ENCODE measurements around the gene COMTD1.
A peak's percentile ranks its signal among the peaks of the same experiment; 100 is the strongest.

Gene COMTD1

DNA sequence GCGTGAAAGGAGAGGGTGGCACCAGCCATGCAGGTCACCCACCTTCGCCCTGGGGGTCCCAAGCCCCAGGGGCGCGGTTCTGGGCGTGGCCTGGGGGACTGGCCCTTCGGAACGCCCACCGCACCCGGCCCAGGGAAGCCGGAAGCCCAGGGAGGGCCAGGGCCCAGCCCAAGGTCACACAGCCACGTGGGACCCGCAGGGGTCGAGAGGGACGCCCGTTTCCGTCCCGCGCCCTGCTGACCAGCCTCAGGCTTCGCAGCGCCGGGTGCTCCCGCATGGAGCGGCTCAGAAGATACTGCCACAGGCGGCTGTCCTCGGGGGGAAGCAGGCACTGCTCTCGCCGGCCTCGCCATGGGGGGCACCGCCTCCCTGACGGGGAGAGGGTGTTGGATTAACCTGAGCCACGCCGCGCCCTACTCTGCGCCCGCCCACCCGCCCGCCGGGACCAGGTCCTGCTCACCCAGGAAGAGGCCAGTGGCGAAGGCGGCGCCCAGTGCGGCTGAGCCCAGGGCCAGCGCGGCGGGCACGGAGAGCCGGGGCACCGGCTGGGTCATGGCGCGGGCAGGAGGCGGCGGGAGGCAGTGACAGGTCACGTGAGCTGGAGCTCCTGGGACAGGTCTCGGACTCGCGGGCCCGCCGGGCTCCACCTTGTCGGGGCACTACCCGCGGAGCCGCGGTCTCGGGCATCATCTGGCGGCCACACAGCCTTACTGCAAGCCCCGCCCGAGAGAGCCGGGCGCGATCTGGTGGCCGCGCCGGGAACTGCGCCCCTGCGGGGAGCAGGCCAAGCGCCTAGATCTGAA, at the start of gene COMTD1:
Gene COMTD1 (minus strand): TSS at position 583 of the 803 bp plus-strand sequence. CDS start 29 bp downstream, at position 554.
- DNase-seq, result peak; percentile 82

DNA sequence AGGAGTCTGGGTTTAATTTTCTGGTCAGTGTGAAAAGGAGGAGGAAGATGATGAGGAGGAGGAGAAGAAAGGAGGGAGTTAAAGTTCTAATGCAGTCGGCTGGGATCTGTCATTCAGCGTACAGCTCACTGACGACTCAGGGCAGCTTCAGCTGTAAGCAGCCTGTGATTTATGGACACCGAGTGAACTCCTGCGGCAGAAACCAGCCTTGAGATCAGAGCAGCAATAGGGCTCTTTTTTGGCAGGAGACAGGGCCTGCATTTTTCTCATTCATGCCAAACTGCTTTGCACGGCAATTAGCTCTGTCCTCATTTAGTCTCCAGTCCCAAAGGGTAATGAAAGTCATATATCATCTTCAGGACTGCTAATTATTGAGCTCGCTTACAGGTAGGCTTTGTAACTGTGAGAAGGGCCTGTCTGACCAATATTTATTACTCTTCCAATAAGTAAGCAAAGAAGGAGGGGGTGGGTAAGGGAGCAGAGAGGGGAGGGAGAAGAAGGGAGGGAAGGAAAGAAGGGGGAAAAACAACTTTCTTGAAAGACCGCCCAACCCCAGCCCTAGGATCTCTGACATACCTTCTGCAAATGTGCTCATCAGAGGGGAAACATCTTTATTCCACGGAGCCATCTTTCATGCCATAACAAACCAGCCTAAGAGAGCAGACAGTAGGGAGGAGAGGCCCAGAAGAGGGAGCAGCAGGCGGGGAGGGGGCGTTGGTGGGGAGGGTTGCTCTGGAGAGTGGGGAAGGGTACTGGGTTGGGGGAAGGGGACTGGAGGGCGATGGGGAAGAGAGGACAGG, 48.1 kb upstream of the COMTD1 start:
- no peak for DNase-seq

DNA sequence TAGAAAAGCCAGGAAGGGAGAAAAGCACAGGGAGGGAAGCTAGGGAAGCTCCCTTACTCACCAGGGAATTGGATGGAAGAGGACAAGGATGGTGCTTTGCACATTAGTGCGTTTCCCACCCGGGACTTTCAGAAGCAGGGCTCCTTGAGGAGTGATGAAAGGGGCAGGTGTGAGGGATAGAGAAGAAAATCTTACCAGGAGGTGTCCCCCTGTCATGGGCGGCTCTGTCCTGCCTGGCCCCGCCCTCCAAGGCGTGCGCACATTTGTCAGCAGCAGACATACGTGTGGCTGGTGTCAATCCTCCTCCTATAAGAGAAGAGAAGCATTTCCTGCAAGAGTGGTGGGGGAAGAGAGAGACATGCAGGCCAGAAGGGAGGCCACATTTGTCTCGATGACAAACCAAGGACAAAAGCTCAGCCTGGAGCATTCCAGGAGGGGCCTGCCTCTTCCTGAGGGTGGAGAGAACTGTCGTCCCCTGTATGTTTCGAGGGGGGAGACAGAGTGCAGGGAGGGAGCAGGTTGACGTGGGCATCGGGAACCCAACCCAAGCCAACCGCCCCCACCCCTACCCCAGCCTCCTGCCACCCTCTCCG, 47.4 kb upstream of the COMTD1 start:
- DNase-seq, result no peak

DNA sequence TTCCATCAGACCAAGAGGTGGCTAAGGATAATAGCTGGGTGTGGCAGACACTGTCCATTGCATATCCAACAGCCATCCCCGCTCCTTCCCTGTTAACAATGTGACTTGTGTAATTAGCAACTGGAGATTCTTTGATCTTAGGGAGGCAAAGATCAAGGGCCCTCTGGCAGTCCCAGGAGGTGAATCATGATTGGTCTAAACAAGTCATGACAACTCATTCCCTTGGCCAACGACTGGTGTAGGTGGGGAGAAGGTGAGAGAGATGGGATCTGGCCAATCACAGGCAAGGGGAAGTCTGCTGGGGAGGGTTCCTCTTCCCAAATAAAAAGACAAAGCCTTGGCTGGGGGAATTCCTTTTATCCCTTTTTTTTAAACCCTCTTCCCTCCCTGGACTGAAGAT, 46.2 kb upstream of the COMTD1 start:
- DNase-seq, result no peak

DNA sequence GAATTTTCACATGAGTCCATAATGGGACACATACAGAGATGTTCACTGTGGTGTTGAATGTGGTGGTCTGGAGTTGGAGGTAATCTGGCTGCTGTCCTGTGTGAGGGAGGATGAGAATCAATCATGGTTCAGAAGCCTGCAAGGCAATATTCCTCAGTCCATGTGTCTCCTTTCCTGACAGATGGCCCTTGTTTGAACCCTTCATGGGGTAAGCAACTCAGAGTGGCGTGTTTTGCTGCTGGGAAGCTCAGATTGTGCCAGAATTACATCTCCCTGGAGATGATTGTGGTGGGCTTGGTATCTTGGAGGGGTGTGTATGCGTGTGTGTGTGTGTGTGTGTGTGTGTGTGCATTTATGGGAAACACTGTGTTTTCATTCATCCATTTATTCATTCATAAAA, 44.5 kb upstream of the COMTD1 start:
- no peak for DNase-seq

DNA sequence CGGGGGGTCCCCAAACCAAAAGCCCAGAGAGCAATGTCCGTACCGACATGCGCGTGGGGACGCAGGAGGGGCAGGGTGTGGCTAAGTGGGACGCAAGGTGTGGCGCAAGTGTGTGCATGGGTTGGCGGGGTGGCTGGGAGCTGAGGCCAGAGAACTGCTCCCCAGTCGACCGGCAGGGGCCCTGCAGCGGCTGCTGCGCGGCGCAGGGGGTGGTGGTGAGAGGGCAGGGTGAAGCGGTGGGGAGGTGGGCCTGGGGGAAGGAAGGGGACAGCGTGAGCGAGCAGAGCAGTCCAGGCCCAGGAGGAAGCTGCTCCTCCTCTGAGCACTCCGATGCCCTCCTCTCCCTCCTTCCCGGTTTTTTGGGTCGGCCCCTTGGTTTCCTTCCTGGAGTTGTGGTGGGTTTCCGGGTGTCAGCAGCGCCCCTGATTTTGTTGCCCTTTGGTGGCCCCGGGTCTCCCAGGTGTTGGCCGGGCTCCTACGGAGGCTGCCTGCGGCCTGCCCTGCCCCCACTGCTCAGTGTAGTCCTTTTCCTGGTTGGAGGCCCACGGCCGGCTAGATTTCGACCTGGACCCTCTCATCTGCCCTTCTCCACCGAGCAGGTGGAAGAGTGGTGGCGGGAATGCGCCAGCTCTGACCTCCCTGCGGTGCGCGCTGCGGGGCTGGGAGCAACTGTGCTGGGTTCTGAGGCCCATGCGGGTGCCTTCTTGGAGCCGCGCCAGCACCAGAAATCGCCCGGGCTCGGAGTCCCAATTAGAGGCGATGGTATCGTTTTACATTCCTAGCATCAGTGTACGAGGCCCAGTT, 40.5 kb upstream of the COMTD1 start:
- DNase-seq, result peak; percentile 1

DNA sequence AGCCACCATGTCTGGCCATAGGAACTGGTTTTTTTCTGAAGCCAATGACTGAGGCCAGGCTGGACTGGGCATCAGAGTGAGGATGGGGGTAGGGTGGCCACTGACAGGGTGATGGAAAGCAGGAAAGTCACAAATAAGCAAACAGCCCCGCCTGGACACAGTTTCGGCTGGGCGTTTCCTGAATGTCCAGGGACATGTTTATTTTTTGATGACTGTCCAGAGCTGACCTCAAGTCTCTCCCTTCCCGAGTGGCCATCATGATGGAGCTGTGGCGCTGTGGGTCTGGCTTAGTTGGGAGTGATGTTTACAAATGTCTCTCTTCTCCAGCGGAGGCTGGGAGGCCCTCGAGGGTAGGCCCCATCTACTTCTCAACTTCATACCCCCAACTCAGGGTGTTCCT, 37.1 kb upstream of the COMTD1 start:
- no peak for DNase-seq

DNA sequence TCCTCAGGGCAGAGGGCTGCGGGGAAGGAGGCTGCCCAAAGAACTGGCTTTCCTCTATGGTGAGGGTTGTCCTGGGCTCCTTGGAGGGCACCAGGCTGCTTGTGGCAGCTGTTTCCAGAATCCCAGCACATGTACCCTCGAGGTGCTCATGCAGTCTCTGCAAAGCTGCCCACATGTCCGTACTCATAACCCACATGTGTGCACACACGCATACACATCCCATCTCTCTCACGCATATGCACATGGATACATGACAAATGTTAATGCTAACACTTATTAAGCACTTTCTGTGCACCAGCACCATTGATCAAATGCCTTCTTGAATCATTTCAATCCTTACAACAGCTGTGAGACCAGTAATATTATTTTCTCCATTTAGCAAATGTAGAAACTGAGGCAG, 36.3 kb upstream of the COMTD1 start:
- DNase-seq, result no peak

DNA sequence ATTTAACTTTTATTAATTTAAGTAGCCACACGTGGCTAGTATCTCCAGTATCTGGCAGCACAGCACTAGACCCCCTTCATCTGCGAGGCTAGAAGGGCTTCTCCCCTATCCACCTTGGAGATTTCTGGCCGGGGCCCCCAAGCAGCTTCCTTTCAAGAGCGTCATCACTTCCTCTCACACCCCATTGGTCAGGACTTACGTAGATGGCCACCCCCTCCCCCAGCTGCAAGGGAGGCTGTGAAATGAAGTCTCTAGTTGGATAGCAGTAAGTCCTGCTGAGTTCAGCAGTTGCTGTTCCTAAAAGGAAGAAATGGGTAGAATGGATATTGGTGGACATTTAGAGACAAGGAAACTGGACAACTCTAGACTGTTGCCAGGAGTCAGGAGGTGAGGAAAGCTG, 33.8 kb upstream of the COMTD1 start:
- DNase-seq, result no peak

DNA sequence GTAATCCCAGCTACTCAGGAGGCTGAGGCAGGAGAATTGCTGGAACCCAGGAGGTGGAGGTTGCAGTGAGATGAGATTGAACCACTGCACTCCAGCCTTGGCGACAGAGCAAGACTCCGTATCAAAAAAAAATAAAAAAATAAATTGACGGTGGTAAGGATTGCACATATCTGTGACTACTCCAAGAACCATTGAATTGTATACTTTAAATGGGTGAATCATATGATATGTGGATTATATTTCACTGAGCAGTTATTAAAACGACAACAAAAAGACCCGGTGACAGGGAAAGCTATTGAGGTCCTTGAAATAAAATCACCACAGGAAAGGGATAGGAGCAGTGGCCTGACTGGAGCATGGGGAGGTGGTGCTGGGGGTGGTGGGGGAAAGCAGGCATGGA, 31.2 kb upstream of the COMTD1 start:
- no peak for DNase-seq

DNA sequence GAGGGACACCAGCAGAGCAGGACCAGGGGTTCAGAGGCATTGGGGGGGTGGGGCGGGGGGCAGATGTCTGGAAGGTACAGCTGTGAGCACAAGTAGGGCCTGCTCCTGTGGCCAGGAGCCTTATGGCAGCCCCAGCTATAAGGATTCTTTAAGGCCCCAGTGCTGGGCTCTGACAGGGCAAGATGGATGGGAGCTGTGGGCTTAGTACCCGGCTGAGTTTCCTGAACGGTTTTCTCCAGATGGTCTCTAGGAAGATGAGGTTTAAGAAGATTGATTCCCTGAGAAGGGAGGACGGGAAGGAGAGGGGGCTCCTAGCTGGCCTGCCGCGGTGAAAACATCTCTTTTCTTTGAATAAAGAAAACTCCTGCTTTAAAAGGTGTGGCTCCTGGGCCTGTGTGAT, 30.1 kb upstream of the COMTD1 start:
- no peak for DNase-seq

DNA sequence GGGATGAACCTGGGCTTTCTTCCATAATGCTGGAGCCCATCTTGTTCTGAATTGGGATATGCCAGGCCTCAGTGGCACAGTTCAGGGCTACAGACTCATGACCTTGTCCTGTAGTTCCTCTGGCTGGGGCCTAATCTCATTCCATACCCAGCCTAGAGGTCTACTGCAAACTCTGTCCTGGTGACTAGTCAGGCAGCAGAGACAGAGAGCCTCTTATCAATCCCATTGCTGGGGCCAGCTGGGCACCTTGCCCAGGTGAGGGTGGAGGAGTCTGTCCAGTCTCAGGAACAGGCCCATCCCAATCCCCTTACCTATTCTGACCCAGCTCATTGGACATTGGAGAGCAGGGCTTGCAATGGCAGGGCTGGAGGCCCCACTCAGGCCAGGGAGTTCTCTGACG, 28.0 kb upstream of the COMTD1 start:
- DNase-seq, result no peak

DNA sequence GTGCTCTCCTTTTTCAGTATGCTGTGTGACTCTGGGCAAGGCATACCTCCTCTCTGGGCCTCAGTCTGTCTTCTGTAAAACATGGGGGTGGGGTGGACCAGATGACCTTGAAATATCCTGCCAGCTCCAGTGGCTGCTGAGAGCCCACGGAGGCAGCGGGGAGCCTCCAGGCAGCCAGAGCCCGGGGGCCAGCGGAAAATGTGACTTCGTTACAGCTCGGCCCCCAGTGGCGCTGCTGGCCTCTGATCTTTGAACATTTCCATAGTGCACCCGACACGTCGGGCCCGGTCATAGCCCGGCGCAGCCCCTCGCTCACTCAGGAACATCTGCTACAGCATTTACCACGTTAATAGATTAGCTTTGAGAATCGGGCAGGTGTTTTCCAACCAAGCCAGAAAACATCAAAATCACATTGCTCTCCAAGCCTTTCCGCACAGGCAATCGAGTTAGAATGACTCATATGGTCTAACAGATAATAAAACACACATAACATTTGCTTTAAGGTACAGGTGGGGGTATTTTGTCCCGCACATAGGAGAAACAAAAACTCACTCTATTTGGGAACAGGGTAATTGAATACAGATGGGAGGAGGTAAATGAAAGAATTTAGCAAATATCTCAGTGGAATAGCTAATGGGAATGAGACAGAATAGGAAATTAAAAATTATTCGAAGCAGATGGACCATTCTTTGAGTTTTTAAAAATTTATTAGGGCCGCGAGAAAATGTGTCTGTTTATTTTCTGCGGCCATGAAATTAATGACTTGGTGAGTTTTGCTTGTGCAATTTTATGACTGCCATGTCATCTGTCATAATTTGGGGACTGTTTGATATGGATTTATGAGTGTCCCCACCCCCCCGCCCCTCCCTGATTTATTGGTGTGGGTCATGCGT, 26.3 kb upstream of the COMTD1 start:
- DNase-seq, result no peak

DNA sequence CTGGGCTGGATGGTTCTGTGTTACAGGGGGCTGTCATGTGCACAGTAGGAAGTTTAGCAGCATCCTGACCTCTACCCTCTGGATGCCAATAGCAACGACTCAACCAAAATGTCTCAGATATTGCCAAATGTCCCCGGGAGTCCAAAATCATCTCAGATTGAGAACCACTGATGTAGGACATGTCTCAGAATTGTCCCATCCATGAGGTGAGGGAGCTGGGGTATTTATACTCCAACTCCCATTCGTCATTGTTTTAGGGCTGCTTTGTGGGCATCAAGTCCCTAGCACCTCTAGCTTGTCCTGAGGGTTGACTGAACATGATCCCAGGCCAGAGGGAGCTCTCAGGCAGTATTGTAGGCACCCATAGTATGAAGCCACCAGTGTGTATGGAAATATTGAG, 25.2 kb upstream of the COMTD1 start:
- no peak for DNase-seq

DNA sequence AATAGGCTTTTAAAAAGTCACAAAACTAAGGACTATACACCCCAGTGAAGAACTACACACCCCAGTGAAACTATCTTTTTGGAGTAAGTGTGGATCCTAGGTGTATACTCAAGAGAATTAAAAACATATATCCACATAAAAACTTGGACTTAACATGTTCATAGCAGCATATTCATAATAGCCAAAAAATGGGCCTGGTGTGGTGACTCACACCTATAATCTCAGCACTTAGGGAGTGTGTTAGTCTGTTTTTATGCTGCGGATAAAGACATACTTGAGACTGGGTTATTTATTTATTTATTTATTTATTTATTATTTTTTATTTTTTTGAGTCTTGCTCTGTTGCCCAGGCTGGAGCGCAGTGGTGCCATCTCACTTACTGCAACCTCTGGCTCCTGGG, 19.0 kb upstream of the COMTD1 start:
- DNase-seq, result no peak

DNA sequence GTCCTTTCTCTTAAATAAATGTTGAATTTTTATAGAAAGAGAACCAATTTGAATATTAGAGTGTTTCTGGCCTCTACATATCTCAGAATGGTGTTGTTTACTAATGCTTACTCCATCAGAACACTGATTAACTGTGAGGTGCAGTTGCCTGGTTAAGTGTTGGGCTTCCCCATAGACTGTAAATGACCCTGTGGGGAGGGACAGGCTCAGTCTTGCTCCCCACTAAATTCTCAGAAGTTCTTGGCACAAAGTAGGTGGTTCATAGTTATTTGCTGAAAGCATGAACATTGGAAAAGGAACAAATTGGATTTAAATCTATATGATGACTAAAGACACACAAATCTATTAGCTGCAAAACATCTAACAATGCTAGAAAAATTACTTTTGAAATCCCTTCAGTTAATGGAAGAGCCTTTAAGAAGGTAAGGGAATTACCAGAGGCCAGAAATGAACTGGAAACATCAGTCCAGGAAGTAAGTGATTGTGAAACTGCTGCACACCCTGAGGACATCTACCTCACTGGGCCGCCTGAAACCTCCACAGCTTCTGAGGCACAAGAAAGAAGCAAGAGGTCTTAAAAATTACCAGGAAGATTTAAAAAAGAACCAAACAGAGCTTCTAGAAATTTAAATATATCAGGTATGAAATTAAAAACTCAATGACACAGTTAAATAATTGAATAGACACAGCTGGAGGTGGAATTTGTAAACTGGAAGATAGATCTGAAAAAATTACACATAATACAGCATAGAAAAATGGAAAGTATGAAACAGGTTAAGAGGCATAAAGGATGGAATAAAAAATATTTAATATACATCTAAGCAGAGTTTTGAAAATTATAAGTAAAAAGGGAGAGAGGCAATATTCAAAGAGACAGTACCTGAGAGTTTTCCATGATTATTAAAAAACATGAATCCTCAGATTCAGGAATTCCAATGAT, 17.8 kb upstream of the COMTD1 start:
- DNase-seq, result no peak

DNA sequence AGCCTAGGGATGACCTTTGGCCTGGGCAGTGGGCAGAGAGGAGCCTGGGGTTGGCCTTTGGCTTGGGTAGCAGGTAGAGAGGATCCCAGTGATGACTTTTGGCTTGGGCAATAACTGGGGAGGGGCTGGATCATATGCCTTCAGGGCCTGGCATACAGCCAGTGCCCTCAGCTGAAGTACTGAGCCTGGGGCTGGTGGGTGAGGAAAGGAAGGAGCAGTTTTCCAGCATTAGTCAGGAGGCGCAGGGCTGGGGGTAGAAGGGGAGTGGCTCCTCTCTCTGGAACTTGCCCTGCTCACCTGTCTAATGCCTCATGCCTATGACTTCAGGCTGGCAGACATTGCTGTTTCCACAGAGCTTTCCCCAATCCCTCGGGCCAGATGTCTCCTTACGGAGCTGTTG, 15.2 kb upstream of the COMTD1 start:
- DNase-seq, result no peak

DNA sequence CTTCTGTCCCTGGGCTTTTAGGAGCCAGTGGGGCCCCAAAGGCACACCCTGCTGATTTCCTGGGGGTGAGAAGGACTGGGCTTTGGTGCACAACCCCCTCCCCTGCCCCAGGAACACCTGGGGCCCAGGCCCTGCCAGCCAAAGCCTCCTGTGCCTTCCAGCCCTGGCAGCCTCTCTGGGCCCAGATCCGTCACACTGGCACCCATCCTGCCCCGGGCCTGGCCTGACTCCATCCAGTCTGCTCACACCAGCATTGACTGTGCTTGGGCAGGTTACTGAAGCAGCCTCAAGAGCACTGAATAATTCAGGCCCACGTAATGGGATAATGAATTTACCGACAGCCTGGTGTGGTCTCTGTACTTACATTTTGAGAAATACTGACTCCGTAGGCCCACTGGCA, 12.0 kb upstream of the COMTD1 start:
- no peak for DNase-seq

DNA sequence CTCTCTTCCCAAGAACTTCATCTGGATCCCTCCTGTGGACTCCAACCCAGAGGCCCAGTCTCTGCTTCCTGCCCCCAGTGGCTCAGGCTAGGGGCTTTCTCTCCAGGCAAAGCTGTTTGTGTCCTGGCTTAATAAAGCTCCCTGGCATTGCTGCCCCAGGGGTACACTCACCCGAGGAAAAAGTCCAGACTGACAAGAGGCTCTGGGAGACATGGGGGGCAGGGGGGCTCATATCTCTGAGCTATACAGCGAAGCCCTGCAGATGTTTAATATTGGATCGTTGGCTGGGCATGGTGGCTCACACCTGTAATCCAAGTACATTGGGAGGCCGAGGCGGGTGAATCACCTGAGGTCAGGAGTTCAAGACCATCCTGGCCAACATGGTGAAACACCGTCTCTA, 10.7 kb upstream of the COMTD1 start:
- no peak for DNase-seq

DNA sequence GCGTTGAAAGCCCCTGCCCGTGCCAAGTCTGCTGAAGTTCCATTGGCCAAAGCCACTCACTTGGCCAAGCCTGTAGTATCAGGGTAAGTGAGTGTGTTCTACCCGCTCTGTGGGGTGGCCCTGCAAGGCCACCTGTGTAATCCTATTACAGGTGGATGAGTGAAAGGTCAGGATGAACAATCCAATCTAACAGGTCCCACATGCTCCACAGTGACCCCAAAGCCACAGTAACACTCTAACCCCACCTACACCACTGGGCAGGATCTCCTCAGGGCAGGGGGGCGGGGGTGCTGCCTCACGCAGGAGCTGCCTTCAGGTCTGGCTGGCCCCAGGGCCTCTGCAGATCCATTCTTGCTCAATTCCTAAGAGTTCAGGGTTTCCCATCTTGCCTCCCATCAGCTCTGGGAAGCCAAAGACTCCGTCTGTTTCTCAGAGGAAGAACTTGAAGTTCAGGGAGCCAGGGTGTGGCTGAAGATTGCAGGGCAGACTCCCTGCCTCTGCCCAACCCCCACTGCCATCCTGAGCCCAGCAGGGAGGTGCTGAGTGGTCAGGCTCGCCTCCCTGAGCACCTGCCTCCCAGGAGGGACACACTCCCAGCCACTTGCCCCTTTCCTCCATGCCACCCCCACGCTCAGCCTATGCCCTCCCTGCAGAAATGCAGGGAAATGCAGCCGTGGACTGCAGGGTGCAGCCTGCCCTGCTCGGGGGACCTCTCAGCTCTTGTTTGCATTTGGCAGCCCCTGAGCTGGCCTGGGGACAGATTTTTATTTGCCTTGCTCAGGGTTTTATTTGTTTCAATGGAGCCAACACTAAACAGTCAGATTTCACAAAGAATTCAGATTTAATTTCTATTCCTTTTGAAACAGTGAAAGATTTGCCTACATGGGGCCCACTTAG, 9.8 kb upstream of the COMTD1 start:
- no peak for DNase-seq

Data from NCI-H2171 (cell line).